ENCODE data around the gene ACVR2B. TPM values are rescaled to one million over a fixed set of nuclear protein-coding genes. Genes with fewer than 3 reads are reported as not detected.

The ACVR2B gene
- total RNA-seq, 1 donor from 2014 or later, result 4.2 TPM

DNA sequence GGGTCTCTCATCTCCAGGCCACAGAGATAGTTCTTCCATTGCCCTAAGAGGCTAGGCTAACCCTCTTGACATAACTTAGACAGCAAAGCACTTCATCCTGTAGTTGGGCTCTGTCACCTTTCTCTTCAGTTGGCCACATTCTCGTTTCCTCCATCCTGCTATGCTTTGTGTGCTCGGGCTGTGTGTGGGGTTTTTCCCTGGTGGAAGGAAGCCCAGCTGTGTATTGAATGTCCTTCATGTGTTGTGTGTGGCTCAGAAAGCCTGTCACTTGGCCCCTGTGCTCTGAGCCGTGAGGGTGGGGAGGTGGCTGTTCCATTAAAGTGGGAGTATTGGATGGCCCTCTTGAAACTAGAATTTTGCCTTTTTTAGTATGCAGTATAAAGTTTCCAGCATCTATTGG lies 33.6 kb downstream of the ACVR2B start:
- peak in 1 of 2 donors; percentile 70 for DNase-seq (ENCODE audit: low read depth in 2 of 2)

DNA sequence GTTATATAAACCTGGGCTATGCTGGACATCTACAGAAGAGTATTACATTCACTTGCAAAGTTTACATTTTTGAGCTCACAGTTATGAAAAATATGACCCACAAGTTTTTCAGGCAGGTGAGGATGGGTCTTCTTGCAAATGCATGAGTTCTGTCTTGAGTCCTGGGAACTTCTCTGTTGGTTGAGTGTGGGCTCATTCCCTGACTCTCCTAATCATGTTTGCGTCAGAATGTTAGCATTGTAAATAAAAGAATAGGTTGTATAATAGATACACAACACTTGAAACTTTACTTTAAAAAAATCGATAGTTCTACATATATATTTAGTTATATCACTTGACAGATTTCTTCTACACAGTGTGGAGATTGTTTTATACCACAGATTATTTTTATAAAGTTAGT lies 35.3 kb downstream of the ACVR2B start:
- DNase-seq (ENCODE audit: low read depth in 2 of 2), result no peak

DNA sequence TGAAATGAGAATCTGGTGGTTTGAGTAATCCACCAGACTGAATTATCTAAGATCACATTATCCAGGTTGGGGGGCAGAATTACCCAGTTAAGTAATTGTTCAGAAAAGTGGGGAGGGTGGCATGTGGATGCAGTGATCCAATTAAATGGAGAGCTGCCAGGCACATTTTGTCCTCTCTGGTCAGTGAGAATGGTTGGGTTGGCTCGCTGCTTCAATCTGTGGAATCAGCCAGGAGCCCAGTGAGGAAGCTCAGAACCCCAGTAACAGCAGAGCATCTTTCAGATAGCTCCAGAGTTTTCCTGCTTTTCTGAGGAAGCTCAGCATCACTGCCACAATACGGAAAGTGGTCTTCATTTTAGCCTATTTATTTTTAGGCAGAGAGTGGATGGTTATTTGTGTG lies 36.1 kb downstream of the ACVR2B start:
- no peak for DNase-seq (ENCODE audit: low read depth in 2 of 2)

DNA sequence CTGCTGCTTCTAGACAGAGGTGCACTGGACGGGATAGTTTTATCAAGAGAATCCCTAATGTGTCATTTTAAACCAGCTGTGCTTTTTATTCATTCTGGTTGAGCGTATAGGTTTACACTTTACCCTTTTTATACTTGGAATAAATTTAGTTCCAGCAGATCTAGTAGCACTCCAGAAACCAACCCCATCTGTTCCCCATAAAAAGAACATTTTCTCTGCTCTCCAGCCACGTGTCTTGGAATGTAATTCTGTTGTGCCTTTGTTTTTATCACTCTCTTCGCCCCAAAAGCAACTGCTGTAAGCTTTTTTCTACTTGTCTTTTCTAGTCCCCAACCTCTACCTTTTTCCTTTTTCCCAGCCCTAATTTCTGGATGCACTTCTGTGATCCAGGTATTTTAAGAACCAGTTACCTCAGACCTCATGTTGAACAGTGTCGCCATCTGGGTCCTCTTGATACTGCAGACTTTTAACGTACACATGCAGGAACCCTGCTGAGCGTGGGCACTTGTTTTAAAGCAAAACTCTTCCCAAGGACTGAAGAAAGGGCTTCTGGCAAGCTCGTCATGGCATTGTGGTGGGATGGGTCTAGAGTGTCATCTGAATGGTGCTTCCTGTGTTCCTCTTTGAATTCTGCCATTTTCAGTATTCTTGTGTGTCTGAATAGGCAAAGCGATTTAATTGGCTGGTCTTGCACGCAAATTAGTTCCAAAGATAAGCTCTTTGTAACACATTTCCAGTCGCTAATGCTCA lies 36.8 kb downstream of the ACVR2B start:
- DNase-seq (ENCODE audit: low read depth in 2 of 2), result no peak

DNA sequence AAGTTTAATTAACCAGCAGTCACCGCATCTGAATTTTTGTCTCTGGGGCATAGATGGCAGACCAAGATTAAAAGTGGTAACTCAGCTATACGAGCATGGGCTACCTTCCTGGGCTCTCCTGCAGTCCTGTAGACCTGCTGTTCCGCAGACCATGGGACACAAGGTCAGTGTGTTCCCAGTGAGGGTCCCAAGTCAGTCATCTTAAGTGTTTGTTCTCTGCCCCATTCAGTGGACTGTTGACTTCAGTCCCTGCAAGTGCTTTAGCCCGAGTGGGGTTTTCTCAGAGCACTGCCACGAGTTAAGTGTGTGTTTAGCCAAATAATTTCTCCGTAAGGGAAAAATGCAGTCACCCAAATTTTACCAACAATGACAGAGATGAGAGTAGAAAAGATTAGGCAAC lies 37.5 kb downstream of the ACVR2B start:
- DNase-seq (ENCODE audit: low read depth in 2 of 2), result no peak

DNA sequence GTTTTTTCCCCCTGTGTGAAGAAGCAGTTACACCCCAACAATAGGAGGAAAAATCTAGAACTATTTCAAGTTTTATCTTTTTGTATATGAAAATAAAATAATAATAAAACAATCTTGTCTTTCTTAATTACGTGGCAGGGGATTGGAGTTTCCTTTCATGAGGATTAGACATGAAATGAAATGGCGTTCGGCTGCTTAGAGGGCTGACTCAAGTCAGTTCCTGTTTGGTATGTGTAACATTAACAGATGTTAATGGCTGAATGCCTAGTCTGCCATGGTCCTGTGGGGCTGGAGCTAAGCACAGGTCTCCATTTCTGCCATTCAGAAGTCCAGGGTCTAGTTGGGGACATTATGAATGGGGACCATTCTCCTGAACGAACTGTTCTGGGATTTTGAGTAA lies 39.3 kb downstream of the ACVR2B start:
- DNase-seq (ENCODE audit: low read depth in 2 of 2), result peak in 1 of 2 donors; percentile 79

DNA sequence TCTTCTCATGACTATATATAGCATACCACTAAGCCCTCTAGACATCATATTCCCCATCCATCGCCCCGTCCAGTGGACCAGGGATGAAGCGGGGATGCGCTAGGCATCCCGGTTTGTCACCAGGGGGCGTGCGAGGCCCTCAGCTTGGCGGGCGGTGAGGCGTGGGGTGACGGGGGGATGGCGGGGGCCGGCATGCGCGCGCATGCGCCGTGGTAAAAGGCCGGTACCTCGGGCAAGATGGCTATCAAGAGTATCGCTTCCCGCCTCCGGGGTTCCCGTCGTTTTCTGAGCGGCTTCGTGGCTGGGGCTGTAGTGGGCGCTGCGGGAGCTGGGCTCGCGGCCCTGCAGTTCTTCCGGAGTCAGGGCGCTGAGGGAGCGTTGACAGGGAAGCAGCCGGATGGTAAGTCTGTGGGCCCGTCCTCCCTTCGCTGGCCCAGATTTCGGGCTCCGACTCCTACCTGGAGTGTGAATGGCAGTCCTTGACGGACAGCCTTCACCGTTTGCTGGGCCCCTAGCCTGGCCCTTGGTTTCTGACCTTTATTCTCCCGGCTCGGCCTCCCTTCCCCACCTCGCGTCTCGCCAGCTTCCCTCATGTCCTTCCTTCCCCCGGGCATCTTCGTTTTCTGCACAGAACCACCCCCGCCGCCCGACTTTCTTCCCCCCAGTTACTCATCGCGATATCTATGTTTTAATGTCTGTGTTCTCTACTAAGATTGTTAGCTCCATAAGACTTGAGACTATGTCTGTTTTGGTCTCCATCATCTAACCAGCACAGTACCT lies 42.6 kb downstream of the ACVR2B start, which contains the start of gene EXOG:
Gene EXOG, plus strand, starts transcription at position 210 of the 780 bp plus-strand sequence. Its CDS starts 28 bp downstream, at position 238.
- DNase-seq (ENCODE audit: low read depth in 2 of 2), result peak; percentile 94 to 95

DNA sequence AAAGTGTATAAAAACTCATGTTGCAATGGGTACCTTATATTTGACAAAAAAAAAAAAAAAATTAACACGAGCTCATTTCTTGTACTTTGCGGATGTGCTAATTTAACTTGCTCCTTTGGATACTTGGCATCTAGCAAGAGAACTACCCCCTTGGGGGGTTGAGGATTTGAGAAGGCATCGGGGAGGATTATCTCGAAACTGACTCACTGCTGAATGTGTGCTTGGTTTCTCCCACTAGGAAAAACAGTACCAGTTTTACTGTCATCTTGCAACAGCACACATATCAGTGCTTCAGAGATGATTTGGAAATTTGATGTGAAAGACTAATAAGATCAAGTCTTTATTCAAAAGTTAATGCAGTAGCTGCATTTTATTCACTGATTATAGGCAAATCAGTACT lies 43.3 kb downstream of the ACVR2B start:
- DNase-seq (ENCODE audit: low read depth in 2 of 2), result no peak

DNA sequence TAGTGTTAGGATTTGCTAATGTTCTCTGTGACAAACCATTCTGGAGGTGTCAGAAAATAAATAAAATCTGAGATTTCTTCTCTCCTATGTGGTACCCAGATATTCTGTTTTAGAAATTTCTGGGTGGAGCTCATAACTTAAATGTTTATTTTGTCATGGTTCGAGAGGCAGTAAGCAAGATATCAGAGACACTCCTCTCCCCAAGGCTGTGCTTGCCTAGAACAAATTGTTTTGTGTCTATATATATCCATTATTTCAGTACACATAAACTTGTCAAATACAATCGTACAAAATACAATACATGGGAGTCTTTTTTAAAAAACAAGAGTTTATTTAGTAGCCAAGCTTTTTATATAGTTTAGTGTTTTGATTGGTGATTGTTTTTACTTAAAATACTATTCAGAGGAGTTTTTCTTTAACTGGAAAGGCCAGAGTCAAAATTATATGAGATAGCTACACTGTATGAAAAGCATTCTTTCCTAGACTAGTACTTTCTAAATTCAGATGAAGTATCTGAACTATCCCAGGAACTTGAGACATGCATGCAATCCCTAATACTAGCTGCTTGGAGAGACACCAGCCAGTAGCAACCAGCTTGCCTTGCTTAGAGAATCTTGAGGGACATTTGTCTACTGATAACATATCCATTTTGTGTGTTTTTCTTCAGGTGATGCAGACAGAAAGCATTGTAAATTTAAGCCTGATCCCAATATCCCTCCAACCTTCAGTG lies 47.2 kb downstream of the ACVR2B start:
- no peak for DNase-seq (ENCODE audit: low read depth in 2 of 2)

DNA sequence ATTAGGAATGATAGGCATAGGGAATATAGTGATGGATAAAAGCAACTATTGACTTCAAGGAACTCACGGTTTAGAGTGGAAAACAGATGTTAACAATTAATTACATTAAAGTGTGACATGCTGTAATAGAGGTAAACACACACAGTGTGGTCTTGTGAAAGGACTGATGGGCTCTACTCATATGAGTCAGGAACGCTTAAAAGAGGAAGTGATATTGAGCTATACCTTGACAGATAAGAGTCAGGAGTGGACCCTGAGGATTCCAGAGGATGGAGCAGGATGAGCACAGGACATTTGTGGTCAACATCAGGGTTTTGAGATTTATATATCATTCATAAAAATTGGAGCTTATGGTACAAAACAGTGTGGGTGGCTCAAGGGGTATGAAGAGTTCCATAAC lies 53.4 kb downstream of the ACVR2B start:
- no peak for DNase-seq (ENCODE audit: low read depth in 2 of 2)

DNA sequence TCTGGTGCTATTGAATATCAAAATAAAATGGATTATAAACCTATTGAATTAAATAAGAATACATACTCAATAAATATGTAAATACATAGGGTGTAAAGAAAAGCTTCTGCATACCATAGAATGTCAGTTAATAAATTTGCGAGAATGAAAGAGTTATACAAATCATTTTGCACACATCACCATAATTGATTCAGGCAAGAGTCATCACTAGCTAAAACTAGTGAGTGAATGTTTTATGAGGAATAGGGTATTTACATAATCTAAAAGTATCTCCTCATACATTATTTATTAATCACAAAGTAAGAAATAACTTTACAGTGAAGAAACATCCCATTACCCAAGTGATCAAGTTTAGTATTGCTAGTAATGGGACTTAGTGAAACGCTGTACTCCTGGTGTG lies 56.0 kb downstream of the ACVR2B start:
- no peak for DNase-seq (ENCODE audit: low read depth in 2 of 2)

DNA sequence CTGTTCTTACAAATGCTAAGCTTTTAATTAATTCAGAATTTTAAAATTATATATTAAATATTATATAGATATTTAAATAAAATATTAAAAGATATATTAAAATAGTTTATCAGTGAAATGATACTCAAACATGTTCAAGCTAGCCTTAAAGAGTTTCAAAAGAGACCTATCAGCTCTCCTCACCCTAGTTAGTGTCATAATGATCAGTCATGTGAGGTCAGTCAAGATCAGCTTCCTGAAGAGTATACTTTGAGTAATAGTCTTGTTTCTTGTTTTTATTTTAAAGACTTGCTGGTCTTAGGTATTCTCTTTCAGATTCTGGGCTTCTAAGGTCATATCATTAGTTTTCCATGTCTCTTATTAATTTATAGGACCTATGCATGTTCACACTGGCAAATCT lies 56.9 kb downstream of the ACVR2B start:
- no peak for DNase-seq (ENCODE audit: low read depth in 2 of 2)

DNA sequence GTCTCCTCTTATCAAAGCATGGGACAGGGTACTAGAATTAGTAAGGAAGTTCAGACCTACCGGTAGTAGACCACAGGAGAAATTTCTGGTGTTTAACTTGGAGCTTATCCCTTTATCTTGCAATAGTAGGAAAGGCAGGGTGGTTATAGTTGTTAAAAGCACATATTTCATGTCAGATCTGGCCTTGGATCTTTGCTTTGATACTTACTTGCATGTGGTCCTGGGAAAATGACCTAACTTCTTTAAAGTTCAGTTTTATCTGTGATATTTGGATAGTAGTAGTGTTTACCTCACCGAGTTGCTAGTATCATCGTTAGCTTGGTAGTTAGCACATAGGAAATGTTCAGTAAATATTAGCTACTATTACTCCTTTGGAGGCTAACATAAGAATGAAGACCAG lies 57.9 kb downstream of the ACVR2B start:
- no peak for DNase-seq (ENCODE audit: low read depth in 2 of 2)

DNA sequence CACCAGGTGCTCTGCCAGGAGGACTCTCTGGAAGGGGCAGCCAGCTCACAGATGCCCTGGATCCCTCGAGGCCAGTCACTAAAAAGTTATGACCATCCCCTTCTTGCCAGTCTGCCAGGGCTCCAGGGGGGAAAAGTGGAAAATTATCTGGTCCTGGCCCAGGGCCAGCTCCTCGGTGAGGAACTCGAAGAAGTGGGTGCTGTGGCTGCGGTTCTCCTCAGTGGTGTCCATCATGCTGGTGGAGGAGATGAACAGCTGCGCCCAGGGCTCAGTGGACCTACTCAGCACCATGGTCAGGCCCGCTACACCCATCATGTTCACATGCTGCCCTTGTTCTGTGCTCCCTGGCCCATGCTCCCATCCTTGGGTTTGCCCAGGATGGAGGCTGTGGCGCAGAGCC lies 61.7 kb downstream of the ACVR2B start:
- DNase-seq (ENCODE audit: low read depth in 2 of 2), result no peak

DNA sequence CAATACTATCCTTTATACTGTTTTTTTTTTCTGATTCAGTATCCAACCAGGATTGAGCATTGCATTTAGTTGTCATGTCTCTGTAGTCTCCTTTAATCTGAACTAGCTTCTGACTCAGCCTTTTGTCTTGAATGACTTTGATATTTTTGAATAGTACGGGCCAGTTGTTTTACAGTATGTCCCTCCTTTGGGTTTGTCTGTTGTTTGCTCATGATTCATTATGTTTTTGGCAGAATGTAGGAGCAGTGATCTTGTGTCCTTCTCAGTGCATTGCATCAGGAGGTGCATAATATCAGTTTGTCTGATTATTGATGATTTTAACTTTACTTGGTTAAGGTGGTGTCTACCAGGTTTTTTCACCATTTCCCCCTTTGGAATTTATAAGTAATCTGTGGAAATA lies 63.0 kb downstream of the ACVR2B start:
- no peak for DNase-seq (ENCODE audit: low read depth in 2 of 2)

DNA sequence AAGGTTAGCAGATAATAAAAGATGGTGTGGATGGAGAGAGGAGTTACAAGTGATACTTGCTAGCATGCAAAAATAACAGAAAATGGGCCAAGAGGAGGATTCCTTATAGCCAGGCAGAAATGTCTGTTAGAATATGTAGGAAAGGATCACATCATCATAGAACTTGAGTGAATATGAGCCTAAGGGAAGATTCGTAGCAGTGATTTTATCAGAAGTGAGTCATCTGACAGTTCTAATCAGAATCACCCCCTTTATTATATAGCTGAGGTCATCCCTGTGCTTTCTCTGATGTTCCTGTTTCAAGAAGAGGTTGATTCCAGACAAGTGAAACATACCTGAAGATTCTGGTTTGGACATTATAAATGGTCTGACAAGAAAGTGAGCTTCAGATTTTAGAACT lies 65.3 kb downstream of the ACVR2B start:
- DNase-seq (ENCODE audit: low read depth in 2 of 2), result peak in 1 of 2 donors; percentile 56

DNA sequence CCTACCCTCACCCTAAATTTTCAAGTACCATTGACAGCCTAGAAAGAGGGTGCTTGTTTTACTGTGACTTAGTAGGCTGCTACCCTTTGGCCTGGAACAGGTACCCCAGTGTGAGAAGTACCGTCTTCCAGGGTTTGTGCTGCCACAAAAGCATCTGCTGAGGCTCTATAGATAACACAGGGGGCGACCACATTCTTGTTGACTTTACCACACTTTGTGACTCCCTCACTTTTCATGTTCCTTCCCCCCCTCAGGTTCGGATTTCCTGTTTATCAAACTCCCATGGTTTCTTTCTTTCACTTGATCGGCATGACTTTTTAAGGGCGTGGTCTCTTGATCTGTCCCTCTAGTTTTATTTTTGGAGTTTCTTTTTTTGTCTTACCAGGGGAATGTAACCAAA lies 66.0 kb downstream of the ACVR2B start:
- DNase-seq (ENCODE audit: low read depth in 2 of 2), result peak; percentile 24 to 34

DNA sequence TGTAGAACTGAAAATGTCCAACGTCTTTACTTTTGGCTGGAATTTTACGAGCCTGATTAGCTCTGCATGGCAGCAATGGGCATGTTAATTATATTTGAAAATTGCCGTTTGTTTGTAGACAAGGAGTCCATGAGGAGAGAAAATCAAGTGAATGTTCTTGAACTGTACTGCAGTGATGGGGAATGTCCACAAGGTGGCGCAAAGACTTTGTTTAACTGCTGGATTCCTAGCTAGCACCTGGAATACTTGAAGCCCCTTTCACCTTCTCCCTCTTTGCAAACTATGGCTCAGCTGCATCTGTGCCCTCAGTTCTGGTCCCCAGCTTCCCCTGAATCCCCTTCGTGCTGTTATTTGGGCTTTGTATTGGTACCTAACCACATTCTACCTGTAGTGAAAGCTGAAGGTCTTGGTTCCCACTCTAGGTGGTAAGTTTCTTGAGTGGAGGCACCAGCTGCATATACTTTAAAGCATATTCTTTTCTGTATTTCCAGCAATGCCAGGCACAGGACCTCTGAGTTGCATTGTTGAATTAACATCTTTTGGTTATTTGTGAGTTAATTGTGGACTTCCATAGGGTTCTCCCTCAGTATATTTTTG lies 67.8 kb downstream of the ACVR2B start:
- peak; percentile 82 to 87 for DNase-seq (ENCODE audit: low read depth in 2 of 2)

DNA sequence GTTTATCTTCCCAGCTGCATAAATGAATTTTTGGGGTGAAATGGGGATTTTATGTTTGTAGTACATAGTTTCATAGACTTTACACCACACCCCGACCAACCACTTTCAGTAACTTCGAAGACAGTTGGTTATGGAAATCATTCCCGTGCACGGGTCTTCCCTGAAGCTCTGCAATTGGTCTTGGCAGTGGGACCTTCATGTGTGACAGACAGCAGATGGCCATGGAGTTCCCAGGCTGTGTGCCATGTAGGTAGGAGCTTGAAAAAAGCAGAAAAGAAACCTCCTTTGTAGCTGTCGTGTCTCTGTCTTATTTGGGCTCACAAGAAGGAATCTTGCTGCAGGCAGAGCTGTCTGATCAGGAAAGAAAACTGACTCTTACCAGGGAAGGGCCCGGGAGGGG lies 68.3 kb downstream of the ACVR2B start:
- no peak for DNase-seq (ENCODE audit: low read depth in 2 of 2)

DNA sequence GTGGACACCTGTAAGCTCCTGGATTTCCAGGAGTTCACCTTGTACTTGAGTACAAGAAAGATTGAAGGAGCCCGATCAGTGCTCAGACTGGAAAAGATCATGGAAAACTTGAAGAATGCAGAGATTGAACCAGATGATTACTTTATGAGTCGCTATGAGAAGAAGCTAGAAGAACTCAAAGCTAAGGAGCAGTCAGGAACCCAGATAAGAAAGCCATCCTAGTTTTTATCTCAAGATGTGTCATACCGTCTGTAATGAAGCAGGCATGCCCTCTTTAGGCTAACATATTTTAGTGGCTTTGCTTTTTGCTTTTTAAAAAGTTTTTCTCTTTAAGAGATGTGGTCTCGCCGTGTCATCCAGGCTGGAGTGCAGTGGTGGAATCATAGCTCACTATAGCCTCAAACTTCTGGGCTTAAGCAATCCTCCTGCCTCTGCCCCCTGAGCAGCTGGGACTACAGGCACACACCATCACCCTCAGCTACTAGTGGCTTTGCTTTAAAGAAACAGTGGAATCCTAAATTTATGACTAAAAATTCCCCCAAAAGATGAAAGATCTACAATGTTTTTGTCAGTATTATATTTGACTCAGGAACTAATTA lies 70.5 kb downstream of the ACVR2B start:
- no peak for DNase-seq (ENCODE audit: low read depth in 2 of 2)

DNA sequence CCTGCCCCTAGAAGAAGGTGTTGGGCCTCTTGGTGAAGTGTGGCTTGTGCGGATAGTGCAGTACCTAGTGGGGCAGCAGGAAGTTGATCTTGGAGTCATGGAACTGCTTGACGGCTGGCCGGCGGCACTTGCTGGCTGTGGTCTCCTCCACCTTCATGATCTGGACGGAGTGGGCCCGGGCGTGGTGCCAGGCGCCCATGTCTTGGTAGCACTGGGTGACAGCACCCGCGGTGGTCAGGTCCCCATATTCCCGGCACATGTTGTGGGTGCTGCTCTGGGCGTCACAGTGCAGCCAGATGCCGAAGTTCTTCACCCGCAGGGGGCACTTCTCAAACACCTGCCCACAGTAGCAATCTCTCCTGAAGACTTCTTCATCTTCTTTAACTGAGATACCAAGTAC lies 73.1 kb downstream of the ACVR2B start:
- no peak for DNase-seq (ENCODE audit: low read depth in 2 of 2)
